ENCODE data around the gene MKKS. TPM values are rescaled to one million over a fixed set of nuclear protein-coding genes. Genes with fewer than 3 reads are reported as not detected.
A peak's percentile ranks its signal among the peaks of the same experiment; 100 is the strongest.

MKKS gene
- total RNA-seq, 1 donor from 2014 or later, result 15.7 TPM

- Histone ChIP-seq H3K27ac (no peak overlapping the region), H3K4me1 (peaks cover 10% of the 10 kb centered on the region), H3K27me3 (no peaks in the 10 kb centered on the region), H3K36me3 (no peaks in the 10 kb centered on the region), H3K4me3 (no peak overlapping the region), H3K9me3 (no peaks in the 10 kb centered on the region)
- intact Hi-C loops (cut with DNase I), result no loop called here
- ATAC-seq, result peak; percentile 76
- no peak for DNase-seq
- no peak for TF ChIP-seq CTCF (IDR thresholded peaks at IDR 0.05)
These were observed 42.3 kb upstream of the MKKS start for GRCh38 chr20:10476319-10476724.

GRCh38 chr20:10475225-10475624 is 41.2 kb upstream of the MKKS start:
- Histone ChIP-seq H3K4me3 (no peak overlapping the region), H3K4me1 (peaks cover 11% of the 10 kb centered on the region), H3K27ac (no peak overlapping the region), H3K27me3 (no peaks in the 10 kb centered on the region), H3K9me3 (no peaks in the 10 kb centered on the region), H3K36me3 (no peaks in the 10 kb centered on the region)
- no peak for DNase-seq
- ATAC-seq, result peak; percentile 81
- no peak for TF ChIP-seq CTCF (IDR thresholded peaks at IDR 0.05)
- intact Hi-C loops (cut with DNase I), result no loop called here

GRCh38 chr20:10474606-10475184 is 40.7 kb upstream of the MKKS start:
- no peak for TF ChIP-seq CTCF (IDR thresholded peaks at IDR 0.05)
- no peak overlapping the region for H3K4me3 ChIP-seq
- no peaks in the 10 kb centered on the region for H3K9me3 ChIP-seq
- no peaks in the 10 kb centered on the region for H3K36me3 ChIP-seq
- H3K27me3 ChIP-seq, result no peaks in the 10 kb centered on the region
- H3K4me1 ChIP-seq, result peaks cover 16% of the 10 kb centered on the region
- H3K27ac ChIP-seq, result no peak overlapping the region
- intact Hi-C loops (cut with DNase I), result no loop called here
- ATAC-seq (peak; percentile 40), DNase-seq (no peak)

GRCh38 chr20:10472871-10473270 is 38.8 kb upstream of the MKKS start:
- no peak for ATAC-seq
- H3K36me3 ChIP-seq, result no peaks in the 10 kb centered on the region
- no peak overlapping the region for H3K27ac ChIP-seq

GRCh38 chr20:10470276-10470675 is 36.3 kb upstream of the MKKS start:
- H3K27me3 ChIP-seq, result no peaks in the 10 kb centered on the region
- intact Hi-C loops (cut with DNase I), result no loop called here
- peak overlapping the region; percentile 38 for H3K27ac ChIP-seq
- no peak overlapping the region for H3K4me3 ChIP-seq
- DNase-seq (no peak), ATAC-seq (peak; percentile 22)
- no peak for TF ChIP-seq CTCF (IDR thresholded peaks at IDR 0.05)
- no peaks in the 10 kb centered on the region for H3K9me3 ChIP-seq
- peaks cover 23% of the 10 kb centered on the region for H3K4me1 ChIP-seq
- no peaks in the 10 kb centered on the region for H3K36me3 ChIP-seq

More at GRCh38 chr20:10472871-10473270, 38.8 kb upstream of the MKKS start:
- no peak for TF ChIP-seq CTCF (IDR thresholded peaks at IDR 0.05)
- no peaks in the 10 kb centered on the region for H3K27me3 ChIP-seq
- intact Hi-C loops (cut with DNase I), result no loop called here
- no peaks in the 10 kb centered on the region for H3K9me3 ChIP-seq
- H3K4me3 ChIP-seq, result no peak overlapping the region
- no peak for DNase-seq
- peaks cover 26% of the 10 kb centered on the region for H3K4me1 ChIP-seq

GRCh38 chr20:10469599-10469998 is 35.6 kb upstream of the MKKS start:
- Histone ChIP-seq H3K4me1 (peaks cover 18% of the 10 kb centered on the region), H3K4me3 (no peak overlapping the region), H3K27me3 (no peaks in the 10 kb centered on the region), H3K27ac (peak overlapping the region; percentile 38), H3K36me3 (no peaks in the 10 kb centered on the region), H3K9me3 (no peaks in the 10 kb centered on the region)
- peak; percentile 73 for TF ChIP-seq CTCF (IDR thresholded peaks at IDR 0.05)
- peak; percentile 92 for ATAC-seq
- no peak for DNase-seq
- intact Hi-C loops (cut with DNase I), result no loop called here

Measured in upper lobe of right lung (tissue), 1 donor.